Ascending aorta (tissue), 2 donors: ENCODE measurements around the gene SH3BP1. TPM values are rescaled to one million over a fixed set of nuclear protein-coding genes. Genes with fewer than 3 reads are reported as not detected.
A peak's percentile ranks its signal among the peaks of the same experiment; 100 is the strongest.
"Not testable (repeated sequence)": the region's sequence is repeated elsewhere in the genome, so short reads cannot be mapped to it uniquely, and the experiment has no call there.

ENCODE experiments used
- DNase-seq, 2 donors: peaks; one replicate each; pipeline ENCODE4 v3.0.0-alpha.2; 2019; ENCODE audit warnings: low spot score in 2 of 2
- H3K27ac ChIP-seq, 2 donors: fragments of 200-600 bp; sonication (generic); one replicate each; pipeline ENCODE4 v1.5.1; 2016 to 2017; ENCODE audit warnings: mild to moderate bottlenecking in 1 of 2
- H3K27me3 ChIP-seq: fragments of 200-600 bp; sonication (generic); one replicate; pipeline ENCODE4 v1.5.1; 2017
- H3K36me3 ChIP-seq, 2 donors: fragments of 200-600 bp; sonication (generic); one replicate each; pipeline ENCODE4 v1.5.1; 2016
- H3K4me1 ChIP-seq, 2 donors: fragments of 200-600 bp; sonication (generic); one replicate each; pipeline ENCODE4 v1.5.1; 2016 to 2017; ENCODE audit warnings: mild to moderate bottlenecking in 1 of 2
- H3K4me3 ChIP-seq, 2 donors: fragments of 200-600 bp; sonication (generic); one replicate each; pipeline ENCODE4 v1.5.1; 2016 to 2017; ENCODE audit warnings: mild to moderate bottlenecking in 1 of 2
- H3K9me3 ChIP-seq, 2 donors: fragments of 200-600 bp; sonication (generic); one replicate each; pipeline ENCODE4 v1.5.1; 2016
- intact Hi-C: fragments of 100-400 bp; cut with DNase I; formaldehyde crosslinking; loops from one replicate; pipeline ENCODE4 v1.15.1; 2023
- total RNA-seq: library from RNA; depleted of rRNA; stranded (reverse); fragments of >200 nt; gene quantifications from one replicate; pipeline ENCODE4 v1.1.0, GENCODE V29; 2016
- TF ChIP-seq, protein P1 (sequence below), 3 experiments: fragments of 200-600 bp in 2 of 3; fragments of 450-650 bp in 1 of 3; sonication (generic) in 2 of 3; IDR thresholded peaks; one replicate each; pipeline ENCODE4 v1.5.1; 2016 to 2019; ENCODE audit warnings: antibody characterized with exemption in 3 of 3, mild to moderate bottlenecking in 1 of 3, moderate library complexity in 1 of 3

The SH3BP1 gene
- total RNA-seq, 1 donor from 2014 or later = 33.7 TPM

DNA sequence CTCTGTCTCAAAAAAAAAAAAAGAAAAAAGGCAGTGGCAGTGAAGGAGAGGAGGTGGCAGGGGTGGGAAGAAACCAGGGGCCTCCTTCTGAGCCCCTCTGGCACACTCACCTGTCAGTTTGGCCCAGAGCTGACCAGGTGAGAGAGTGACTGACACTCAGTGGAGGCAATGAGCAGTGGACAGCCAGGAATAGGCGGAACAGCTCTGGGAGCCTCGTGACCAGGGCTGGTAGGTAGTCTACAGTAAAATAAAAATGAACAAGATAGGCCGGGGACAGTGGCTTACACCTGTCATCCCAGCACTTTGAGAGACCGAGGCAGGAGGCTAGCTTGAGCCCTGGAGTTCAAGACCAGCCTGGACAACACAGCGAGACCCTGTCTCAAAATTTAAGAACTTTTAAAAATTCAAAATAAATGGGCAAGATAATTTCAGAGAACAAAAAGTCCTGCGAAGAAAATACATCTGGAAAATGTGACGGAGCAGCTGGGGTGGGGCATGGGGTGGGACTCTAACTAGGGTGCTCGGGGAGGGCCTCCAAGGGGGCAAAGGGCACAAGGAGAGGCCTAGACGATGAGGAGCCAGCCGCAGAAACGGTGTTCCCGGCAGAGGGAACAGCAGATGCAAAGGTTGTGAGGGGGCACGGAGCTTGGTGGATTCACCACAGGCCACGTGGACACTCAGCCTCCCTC, 15.2 kb downstream of the SH3BP1 start:
- DNase-seq = no peak
- Histone ChIP-seq H3K4me1 (peaks cover 11% of the 10 kb centered on the region in 2 donors), H3K27ac (no peak overlapping the region), H3K9me3 (no peaks in the 10 kb centered on the region), H3K4me3 (no peak overlapping the region), H3K27me3 (no peaks in the 10 kb centered on the region), H3K36me3 (no peaks in the 10 kb centered on the region)
- TF ChIP-seq, protein P1, sequence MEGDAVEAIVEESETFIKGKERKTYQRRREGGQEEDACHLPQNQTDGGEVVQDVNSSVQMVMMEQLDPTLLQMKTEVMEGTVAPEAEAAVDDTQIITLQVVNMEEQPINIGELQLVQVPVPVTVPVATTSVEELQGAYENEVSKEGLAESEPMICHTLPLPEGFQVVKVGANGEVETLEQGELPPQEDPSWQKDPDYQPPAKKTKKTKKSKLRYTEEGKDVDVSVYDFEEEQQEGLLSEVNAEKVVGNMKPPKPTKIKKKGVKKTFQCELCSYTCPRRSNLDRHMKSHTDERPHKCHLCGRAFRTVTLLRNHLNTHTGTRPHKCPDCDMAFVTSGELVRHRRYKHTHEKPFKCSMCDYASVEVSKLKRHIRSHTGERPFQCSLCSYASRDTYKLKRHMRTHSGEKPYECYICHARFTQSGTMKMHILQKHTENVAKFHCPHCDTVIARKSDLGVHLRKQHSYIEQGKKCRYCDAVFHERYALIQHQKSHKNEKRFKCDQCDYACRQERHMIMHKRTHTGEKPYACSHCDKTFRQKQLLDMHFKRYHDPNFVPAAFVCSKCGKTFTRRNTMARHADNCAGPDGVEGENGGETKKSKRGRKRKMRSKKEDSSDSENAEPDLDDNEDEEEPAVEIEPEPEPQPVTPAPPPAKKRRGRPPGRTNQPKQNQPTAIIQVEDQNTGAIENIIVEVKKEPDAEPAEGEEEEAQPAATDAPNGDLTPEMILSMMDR (IDR thresholded peaks at IDR 0.05) = no peak
- intact Hi-C loops = no loop called here

- H3K27me3 ChIP-seq = no peaks in the 10 kb centered on the region
- no peak overlapping the region for H3K4me3 ChIP-seq
- H3K36me3 ChIP-seq = no peaks in the 10 kb centered on the region
- no peaks in the 10 kb centered on the region for H3K9me3 ChIP-seq
- TF ChIP-seq, protein P1 (IDR thresholded peaks at IDR 0.05) = no peak
- intact Hi-C loops = no loop called here
- DNase-seq = no peak
- no peak overlapping the region for H3K27ac ChIP-seq
- peaks cover 11% of the 10 kb centered on the region in 2 donors for H3K4me1 ChIP-seq
Observed at GRCh38 chr22:37655252-37655563, 15.7 kb downstream of the SH3BP1 start.

DNA sequence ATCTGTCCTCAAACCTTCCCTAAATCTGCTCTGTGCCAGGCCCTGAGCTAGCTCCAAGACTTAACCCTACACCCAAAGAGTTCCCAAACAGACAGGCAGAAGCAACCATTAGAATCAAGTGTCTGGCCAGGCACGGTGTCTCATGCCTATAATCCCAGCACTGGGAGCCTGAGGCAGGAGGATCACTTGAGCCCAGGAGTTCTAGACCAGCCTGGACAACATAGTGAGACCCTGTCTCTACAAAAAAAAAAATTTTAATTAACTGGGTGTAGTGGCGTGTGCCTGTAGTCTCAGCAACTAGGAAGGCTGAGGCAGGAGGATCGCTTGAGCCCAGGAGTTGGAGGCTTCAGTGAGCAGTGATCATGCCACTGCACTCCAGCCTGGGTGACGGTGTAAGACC, 17.1 kb downstream of the SH3BP1 start:
- H3K27ac ChIP-seq, H3K9me3 ChIP-seq, H3K36me3 ChIP-seq, H3K27me3 ChIP-seq, DNase-seq, intact Hi-C loops, H3K4me3 ChIP-seq: not testable (repeated sequence)
- H3K4me1 ChIP-seq = peaks cover 11 to 24% of the 10 kb centered on the region in 2 donors

DNA sequence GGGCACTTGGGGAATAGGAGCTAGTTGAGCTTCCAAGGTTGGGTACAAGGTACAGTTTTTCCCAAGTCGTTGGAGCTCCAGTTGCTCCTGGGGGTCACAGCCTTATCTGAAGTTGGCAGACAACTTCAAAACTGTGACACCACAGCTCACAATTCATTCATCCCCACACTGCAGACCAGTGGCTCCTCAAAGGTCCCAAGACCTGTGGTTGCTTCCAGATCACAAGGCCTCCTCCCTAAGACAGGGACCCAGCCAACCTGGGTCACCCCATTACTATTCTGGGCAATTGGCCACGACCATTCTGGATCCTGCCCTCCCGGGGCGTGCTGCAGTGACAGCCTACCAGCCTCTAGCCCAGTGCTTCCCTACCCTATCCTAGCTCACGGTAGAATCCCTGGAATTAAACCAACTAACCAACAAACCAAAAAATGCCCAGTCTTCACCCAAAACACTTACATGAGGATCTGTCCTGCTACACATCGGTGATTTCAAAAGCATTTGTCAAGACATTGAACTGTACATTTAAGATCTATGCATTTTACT, 18.2 kb downstream of the SH3BP1 start:
- intact Hi-C loops = loop anchor here (1.0 kb wide), 1 partner anchor 18 kb away; the partner anchor contains the start of gene LGALS1
- Histone ChIP-seq H3K9me3 (no peaks in the 10 kb centered on the region), H3K36me3 (no peaks in the 10 kb centered on the region), H3K27ac (peak overlapping the region; percentile 76 to 86), H3K4me1 (peaks cover 11 to 29% of the 10 kb centered on the region in 2 donors), H3K27me3 (no peaks in the 10 kb centered on the region), H3K4me3 (peak overlapping the region; percentile 56 to 64)
- TF ChIP-seq, protein P1 (IDR thresholded peaks at IDR 0.05) = no peak
- DNase-seq = no peak

- Histone ChIP-seq H3K4me1 (peaks cover 11 to 29% of the 10 kb centered on the region in 2 donors), H3K9me3 (no peaks in the 10 kb centered on the region)
- intact Hi-C loops = loop anchor here (1.0 kb wide), 1 partner anchor 17 kb away; the partner anchor contains the start of gene LGALS1
Observed at GRCh38 chr22:37658133-37659065, 18.9 kb downstream of the SH3BP1 start, which contains the start of gene PDXP. PDXP (plus strand) TSS chr22:37658723; CDS start chr22:37658783, 60 bp downstream.

More at GRCh38 chr22:37658133-37659065, 18.9 kb downstream of the SH3BP1 start, which contains the start of gene PDXP:
- DNase-seq = peak; percentile 96 to 100
- Histone ChIP-seq H3K36me3 (no peaks in the 10 kb centered on the region), H3K27ac (peak within 1 kb of the TSS; percentile 76 to 86), H3K27me3 (no peaks in the 10 kb centered on the region), H3K4me3 (peak within 1 kb of the TSS; percentile 72 to 87)
- TF ChIP-seq, protein P1 (IDR thresholded peaks at IDR 0.05) = no peak
